NCI-H128 (cell line): ENCODE data around the gene MT1A.
"Not testable (repeated sequence)": the region's sequence is repeated elsewhere in the genome, so short reads cannot be mapped to it uniquely, and the experiment has no call there.

Experiments
- DNase-seq: peaks from one replicate; lab custom pipeline; 2025; ENCODE audit not compliant: unreplicated experiment; lab: John Stamatoyannopoulos, UW

MT1A gene

DNA sequence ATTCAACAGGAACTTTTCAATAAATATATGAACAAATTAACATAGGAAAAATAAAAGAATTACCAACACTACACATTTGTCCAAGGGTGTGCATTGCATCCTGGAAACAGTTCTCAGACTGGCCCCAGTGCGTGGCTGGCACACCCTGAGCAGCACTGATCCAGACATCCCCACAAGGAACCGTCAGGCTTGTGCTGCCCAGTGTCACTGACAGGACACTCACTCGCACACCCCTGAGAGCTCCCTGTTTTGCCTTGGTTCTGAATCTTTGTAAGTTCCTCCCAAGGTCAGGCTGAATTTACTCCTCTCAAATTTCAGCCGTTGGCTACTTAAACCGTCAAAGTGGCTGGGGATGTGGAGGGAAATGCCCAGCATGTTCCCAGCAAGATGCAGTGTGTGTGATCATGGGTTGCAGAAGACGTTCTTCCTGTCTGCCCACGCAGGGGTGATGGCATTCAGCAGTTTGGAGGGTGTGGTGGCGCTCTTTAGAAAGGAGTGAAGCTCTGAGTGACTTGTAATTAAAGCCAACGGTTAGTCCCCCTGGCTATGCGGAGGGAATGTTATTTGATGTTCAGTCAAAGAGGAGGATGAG is 28.4 kb upstream of the MT1A start:
- no peak for DNase-seq

DNA sequence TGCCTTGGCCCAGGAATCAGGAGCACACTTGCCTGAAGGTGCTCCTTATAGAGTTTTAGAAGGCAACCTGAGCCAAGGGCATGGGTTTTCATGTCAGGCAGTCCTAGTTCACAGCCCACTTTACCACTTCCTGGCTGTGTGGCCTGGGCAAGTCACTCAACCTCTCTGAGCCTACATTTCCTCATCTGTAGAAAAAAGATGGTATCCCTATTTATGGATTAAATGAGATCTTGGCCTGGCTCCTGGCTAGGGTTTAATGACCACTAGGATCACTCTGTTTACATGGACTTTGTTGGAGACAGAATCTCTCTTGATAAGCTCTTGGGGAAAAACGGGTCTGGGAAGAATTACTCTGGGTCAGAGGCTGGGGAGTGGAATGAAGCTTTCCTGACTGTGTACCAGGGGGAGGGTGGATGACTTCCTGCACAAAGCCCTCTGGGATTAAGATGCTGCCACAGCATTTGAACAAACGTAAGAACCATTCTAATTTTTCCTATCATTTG is 27.8 kb upstream of the MT1A start:
- DNase-seq: no peak

- DNase-seq: no peak
Measured at GRCh38 chr16:56611281-56611833, 27.1 kb upstream of the MT1A start.

GRCh38 chr16:56613706-56614105 is 24.8 kb upstream of the MT1A start:
- DNase-seq: no peak

DNA sequence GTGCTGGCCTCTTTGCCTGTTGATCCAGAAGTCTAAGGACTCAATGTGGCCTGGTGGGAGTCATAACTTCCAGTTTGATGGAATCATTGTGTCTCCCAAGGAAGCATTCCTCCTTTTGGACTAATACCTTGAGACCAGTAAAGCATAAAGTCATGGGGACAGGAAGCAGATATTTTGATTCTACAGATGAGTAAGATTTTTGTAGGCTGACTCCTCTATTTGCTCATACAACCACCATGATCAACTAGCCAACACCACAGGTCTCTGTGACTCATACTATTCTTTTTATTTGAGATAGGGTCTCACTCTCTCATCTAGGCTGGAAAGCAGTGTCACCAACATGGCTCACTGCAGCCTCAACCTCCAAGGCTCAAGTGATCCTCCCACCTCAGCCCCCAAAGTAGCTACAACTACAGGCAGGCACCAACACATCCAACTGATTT is 23.9 kb upstream of the MT1A start:
- DNase-seq: no peak

DNA sequence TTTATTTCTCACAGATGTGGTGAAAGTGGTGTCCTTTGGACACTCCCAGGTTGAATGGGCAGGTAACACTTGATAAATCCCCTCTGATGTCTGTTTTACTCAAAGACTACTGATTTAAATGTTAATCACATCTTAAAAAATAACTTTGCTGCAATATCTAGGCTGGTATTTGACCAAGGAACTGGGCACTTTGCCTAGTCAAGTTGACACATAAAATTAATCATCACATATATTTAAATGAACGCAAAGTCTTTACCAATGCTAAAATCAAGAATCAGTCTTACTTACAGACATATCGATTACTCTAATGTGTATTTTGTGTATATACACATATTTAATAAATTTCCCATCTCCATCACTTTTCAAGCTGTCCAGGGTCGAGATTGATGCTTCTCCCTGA is 23.1 kb upstream of the MT1A start:
- no peak for DNase-seq

GRCh38 chr16:56616608-56617211 is 21.8 kb upstream of the MT1A start:
- no peak for DNase-seq

DNA sequence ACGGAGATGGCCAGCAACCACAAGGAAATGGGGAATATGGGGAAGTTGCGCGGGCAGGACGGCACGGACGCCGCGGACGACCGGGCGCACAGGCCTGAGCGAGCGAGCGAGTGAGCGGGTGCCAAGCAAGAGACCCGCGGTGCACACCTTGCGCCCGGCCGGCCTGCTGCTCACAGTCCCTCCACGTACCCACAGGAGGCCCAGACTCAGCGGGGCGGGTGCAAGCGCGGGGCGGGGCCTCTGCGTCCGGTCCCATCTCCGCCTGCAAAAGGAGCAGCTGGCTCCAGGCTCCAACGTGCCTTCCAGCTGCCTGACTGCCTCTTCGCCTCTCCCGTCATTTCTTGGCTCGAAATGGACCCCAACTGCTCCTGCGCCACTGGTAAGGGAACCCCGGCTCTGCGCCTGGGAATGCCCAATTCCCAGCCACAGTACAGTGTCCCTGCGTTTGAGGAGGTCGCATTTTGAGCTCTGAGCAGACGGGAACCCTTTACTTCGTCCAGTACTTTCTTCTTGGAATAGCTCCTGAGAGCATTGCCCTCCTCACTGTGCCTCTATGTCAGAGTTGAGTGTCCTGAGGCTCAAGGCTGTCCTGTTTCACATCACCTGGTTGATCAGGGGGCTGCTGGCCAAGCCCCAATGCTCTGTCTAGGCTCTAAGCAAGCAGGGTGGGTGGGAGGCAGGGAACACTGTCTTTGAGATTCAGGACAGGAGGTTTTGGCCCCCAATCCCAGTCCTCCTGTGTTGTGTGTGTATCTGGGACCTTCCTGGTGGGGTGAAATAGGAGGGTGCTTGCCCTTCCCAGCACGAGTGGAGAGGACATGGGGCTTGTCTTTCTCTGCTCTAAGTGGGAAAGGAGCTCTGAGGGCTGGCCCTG is 21.0 kb upstream of the MT1A start:
- DNase-seq: no peak

DNA sequence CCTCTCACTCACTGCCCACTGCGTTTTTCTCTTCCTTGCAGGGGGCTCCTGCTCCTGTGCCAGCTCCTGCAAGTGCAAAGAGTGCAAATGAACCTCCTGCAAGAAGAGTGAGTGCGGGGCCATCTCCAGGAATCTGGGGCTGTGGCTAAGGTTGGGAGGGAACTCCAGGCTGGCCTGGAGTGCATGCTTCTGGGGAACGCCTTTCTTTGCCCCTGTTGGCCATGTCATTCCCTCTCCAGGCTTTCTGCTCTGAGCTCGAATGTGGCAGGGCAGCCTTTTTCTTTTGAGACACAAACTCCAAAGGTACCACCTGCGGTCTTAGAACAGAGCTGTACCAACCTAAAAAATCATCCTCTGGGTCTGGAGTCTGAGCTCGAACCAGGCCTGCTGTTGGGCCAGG is 20.3 kb upstream of the MT1A start:
- DNase-seq: no peak

- DNase-seq: no peak
Measured at GRCh38 chr16:56620339-56620897, 18.0 kb upstream of the MT1A start.

GRCh38 chr16:56621665-56622445 is 16.6 kb upstream of the MT1A start:
- DNase-seq: not testable (repeated sequence)

- not testable (repeated sequence) for DNase-seq
Measured at GRCh38 chr16:56623184-56623583, 15.3 kb upstream of the MT1A start.

- DNase-seq: no peak
Measured at GRCh38 chr16:56623637-56624036, 14.8 kb upstream of the MT1A start.

DNA sequence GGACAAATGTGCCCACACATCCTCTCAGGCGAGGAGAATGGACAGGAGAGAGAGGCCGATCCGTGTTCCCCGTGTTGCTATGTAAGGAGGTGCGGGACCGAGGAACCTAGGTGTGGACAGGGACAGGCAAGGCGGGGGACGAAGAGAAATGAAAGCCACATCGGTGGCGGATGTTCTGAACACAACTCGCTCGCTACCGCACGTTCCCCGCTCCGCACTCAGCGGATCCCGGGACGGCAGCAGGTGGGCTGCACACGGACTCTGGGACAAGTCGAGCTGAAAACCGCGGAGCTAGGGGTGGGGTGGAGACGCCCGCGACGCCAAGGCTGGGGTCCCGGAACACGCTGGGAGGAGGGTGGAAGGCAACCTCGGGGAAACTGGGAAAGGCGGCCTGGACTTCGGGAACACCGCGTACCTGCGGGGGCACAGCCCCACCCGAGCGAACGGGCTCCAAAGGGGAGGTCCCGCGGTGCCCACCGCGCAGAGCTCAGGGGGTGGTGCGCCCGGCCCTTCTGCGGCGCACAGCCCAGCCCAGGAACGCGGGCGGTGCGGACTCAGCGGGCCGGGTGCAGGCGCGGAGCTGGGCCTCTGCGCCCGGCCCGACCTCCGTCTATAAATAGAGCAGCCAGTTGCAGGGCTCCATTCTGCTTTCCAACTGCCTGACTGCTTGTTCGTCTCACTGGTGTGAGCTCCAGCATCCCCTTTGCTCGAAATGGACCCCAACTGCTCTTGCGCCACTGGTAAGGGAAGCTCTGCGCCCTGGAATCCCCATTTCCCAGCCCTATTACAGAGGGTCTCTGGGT is 13.1 kb upstream of the MT1A start, which contains the start of gene MT1E:
MT1E (plus strand) TSS at position 642 of the 803 bp plus-strand sequence; CDS start at position 713, 71 bp downstream.
- DNase-seq: no peak

GRCh38 chr16:56625943-56626654 is 12.4 kb upstream of the MT1A start:
- no peak for DNase-seq

- DNase-seq: no peak
Measured at GRCh38 chr16:56626685-56627084, 11.8 kb upstream of the MT1A start.

DNA sequence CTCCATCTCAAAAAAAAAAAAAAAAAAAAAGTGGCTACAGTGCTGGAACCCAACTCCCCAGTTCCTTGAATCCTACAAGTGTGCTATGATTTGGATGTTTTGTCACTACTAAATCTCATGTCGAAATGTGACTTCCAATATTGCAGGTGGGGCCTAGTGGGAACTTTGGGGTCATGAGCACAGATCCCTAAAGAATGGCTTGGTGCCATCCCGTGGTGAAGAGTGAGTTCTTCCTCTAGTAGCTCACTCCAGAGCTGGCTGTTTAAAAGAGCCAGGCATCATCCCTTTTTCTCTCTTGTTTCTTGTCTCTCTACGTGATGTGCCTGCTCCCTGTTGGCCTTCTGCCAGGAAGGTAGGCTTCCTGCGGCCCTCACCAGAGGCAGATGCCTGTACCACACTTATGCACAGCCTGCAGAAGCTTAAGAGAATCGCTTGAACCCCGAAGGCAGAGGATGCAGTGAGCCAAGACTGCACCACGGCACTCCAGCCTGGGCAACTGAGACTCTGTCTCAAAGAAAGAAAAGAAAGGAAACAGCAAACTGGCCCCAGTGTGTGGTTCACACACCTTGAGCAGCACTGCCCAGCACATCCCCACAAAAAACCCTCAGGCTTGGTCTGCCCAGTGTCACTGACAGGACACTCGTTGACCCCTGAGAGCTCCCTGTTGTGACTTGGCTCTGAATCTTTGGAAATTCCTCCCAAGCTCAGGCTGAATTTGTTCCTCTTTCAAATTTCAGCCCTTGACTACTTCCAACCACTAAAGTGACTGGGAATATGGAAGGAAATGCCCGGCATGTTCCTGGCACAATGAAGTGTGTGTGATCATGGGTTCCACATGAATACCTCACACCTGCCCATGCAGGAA is 9.7 kb upstream of the MT1A start:
- no peak for DNase-seq

DNA sequence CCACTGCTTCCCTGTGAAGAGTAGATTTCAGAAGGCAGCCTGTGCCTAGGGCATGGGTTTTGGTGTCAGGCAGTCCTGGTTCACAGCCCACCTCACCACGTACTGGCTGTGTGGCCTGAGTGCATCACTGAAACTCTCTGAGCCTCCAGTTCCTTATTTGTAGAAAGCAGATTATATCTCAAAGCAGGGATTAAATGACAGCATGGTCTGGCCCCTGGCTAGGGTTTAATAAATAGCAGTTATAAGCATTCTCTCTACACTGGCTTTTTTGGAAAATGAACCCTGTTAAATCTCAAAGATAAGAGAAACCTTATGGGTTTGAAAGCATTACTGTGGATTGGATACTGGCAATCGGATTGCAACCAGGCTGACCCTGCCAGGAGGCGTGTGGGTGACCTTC is 8.9 kb upstream of the MT1A start:
- no peak for DNase-seq
